ENCODE data around the gene RUNX3. TPM values are rescaled to one million over a fixed set of nuclear protein-coding genes. Genes with fewer than 3 reads are reported as not detected.

Gene RUNX3
- polyA plus RNA-seq, 1 of the 3 experiments (the other 2 are of a cell fraction) = not detected

DNA sequence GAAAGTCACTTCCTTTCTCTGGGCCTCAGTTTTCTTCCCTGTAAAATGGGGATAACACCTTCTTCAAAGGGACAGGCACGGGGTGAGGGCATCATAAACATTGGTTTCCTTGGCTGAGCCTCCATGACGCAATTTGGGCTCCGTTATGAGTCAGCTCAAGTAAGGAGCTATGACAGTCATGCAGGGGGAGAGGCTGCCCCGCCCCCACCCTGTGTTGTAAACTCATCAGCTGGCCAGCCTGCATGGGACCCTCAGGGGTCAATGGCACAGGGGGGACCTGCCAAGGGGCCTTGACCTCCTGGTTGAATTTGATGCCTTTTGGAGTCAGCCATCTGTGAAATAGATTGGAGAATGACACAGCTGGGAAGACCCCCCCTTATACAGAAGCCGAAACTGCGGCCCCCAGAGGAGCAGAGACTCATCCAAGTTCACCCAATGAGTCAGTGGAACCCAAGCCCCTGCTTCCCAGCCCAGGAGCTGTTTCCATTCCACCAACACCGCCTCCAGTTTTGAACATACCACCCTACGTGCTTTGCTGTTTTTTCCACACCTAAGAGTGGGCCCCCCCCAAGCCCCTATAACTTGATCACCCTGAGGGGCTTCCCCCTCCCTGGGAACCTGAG, 36.8 kb upstream of the RUNX3 start:
- Histone ChIP-seq H3F3A (replicated peaks; ENCODE audit: insufficient read depth) (no peaks in the 10 kb centered on the region), H4K20me1 (ENCODE audit: insufficient read depth) (no peaks in the 10 kb centered on the region), H3K4me1 (ENCODE audit: control insufficient read depth in 1 of 2, insufficient read depth in 2 of 2, low read depth in 1 of 2, low read length in 1 of 2) (peaks cover 0 to 6% of the 10 kb centered on the region in 2 experiments; a peak in 1 of 4 replicates), H3K27ac (ENCODE audit: low read depth in 2 of 2, low read length in 1 of 2) (no peak overlapping the region), H3K79me2 (ENCODE audit: insufficient read depth) (no peaks in the 10 kb centered on the region), H3K27me3 (ENCODE audit: insufficient read depth) (no peaks in the 10 kb centered on the region), H3K4me3 (ENCODE audit: low read depth in 2 of 2, low read length in 1 of 2) (no peak overlapping the region), H3K36me3 (replicated peaks in 1 of 2; ENCODE audit: control insufficient read depth in 1 of 2, insufficient read depth in 2 of 2, low read length in 1 of 2) (no peaks in the 10 kb centered on the region), H3K9me3 (no peaks in the 10 kb centered on the region), H3K4me2 (no peak overlapping the region), H3K9ac (no peak overlapping the region), H2AFZ (ENCODE audit: low read depth) (no peak overlapping the region), H3K9me2 (no peaks in the 10 kb centered on the region)
- CTCF ChIA-PET = interaction anchor here (1.1 kb wide), 1 partner anchor 70 kb away, joined by 3 read pairs; no protein-coding TSS in a partner anchor
- POLR2A ChIA-PET = no interaction called here
- TF ChIP-seq, protein P1, sequence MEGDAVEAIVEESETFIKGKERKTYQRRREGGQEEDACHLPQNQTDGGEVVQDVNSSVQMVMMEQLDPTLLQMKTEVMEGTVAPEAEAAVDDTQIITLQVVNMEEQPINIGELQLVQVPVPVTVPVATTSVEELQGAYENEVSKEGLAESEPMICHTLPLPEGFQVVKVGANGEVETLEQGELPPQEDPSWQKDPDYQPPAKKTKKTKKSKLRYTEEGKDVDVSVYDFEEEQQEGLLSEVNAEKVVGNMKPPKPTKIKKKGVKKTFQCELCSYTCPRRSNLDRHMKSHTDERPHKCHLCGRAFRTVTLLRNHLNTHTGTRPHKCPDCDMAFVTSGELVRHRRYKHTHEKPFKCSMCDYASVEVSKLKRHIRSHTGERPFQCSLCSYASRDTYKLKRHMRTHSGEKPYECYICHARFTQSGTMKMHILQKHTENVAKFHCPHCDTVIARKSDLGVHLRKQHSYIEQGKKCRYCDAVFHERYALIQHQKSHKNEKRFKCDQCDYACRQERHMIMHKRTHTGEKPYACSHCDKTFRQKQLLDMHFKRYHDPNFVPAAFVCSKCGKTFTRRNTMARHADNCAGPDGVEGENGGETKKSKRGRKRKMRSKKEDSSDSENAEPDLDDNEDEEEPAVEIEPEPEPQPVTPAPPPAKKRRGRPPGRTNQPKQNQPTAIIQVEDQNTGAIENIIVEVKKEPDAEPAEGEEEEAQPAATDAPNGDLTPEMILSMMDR (IDR thresholded peaks at IDR 0.05) = no peak
- TF ChIP-seq FOXM1 (IDR thresholded peaks at IDR 0.05; ENCODE audit: low read depth) (no peak), FOXJ3 (CRISPR knock-in tag; IDR thresholded peaks at IDR 0.05) (no peak), MEF2A (IDR thresholded peaks at IDR 0.05; ENCODE audit: borderline replicate concordance, low read depth) (no peak), JUND (IDR thresholded peaks at IDR 0.05) (no peak), SIN3A (IDR thresholded peaks at IDR 0.05; ENCODE audit: borderline replicate concordance, low read depth, low read length) (no peak), RAD21 (IDR thresholded peaks at IDR 0.05; ENCODE audit: low read length) (no peak), NRF1 (IDR thresholded peaks at IDR 0.05; ENCODE audit: low read depth, low read length) (no peak), RXRA (IDR thresholded peaks at IDR 0.05; ENCODE audit: borderline replicate concordance, low read depth) (no peak), RFX5 (IDR thresholded peaks at IDR 0.05; ENCODE audit: low read length) (no peak), CHD2 (IDR thresholded peaks at IDR 0.05; ENCODE audit: low read length, partially characterized antibody) (no peak), MXI1 (IDR thresholded peaks at IDR 0.05; ENCODE audit: low read depth, low read length) (no peak), GABPA (IDR thresholded peaks at IDR 0.05; ENCODE audit: low read depth) (no peak)
- TF ChIP-seq, protein P2, sequence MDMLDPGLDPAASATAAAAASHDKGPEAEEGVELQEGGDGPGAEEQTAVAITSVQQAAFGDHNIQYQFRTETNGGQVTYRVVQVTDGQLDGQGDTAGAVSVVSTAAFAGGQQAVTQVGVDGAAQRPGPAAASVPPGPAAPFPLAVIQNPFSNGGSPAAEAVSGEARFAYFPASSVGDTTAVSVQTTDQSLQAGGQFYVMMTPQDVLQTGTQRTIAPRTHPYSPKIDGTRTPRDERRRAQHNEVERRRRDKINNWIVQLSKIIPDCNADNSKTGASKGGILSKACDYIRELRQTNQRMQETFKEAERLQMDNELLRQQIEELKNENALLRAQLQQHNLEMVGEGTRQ (IDR thresholded peaks at IDR 0.05; ENCODE audit: borderline replicate concordance, low read depth, low read length) = no peak
- TF ChIP-seq, protein P3, sequence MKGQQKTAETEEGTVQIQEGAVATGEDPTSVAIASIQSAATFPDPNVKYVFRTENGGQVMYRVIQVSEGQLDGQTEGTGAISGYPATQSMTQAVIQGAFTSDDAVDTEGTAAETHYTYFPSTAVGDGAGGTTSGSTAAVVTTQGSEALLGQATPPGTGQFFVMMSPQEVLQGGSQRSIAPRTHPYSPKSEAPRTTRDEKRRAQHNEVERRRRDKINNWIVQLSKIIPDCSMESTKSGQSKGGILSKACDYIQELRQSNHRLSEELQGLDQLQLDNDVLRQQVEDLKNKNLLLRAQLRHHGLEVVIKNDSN (IDR thresholded peaks at IDR 0.05; ENCODE audit: borderline replicate concordance, low read depth) = no peak
- TF ChIP-seq, protein P4, sequence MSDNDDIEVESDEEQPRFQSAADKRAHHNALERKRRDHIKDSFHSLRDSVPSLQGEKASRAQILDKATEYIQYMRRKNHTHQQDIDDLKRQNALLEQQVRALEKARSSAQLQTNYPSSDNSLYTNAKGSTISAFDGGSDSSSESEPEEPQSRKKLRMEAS (IDR thresholded peaks at IDR 0.05; ENCODE audit: low read depth) = no peak
- TF ChIP-seq, protein P5, sequence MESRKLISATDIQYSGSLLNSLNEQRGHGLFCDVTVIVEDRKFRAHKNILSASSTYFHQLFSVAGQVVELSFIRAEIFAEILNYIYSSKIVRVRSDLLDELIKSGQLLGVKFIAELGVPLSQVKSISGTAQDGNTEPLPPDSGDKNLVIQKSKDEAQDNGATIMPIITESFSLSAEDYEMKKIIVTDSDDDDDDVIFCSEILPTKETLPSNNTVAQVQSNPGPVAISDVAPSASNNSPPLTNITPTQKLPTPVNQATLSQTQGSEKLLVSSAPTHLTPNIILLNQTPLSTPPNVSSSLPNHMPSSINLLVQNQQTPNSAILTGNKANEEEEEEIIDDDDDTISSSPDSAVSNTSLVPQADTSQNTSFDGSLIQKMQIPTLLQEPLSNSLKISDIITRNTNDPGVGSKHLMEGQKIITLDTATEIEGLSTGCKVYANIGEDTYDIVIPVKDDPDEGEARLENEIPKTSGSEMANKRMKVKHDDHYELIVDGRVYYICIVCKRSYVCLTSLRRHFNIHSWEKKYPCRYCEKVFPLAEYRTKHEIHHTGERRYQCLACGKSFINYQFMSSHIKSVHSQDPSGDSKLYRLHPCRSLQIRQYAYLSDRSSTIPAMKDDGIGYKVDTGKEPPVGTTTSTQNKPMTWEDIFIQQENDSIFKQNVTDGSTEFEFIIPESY (IDR thresholded peaks at IDR 0.05; ENCODE audit: borderline replicate concordance, low read depth) = no peak
- DNase-seq = no peak
- WGBS (ENCODE audit: low lambda C conversion rate) = 33% methylated on average over 7 of the region's 8 CpGs
